HG03460 (cell line): ENCODE results near the gene SEL1L3.

Experiments
- ATAC-seq: cut with Tn5 transposase; IDR thresholded peaks from one replicate; pipeline ENCODE4 v1.9.1; 2021; ENCODE audit not compliant: unreplicated experiment

Gene SEL1L3

GRCh38 chr4:25821267-25821666 lies 41.5 kb downstream of the SEL1L3 start:
- no peak for ATAC-seq

- no peak for ATAC-seq
These were observed 43.9 kb downstream of the SEL1L3 start for GRCh38 chr4:25818876-25819275.

GRCh38 chr4:25818371-25818871 lies 44.4 kb downstream of the SEL1L3 start:
- ATAC-seq = no peak

- no peak for ATAC-seq
These were observed 45.6 kb downstream of the SEL1L3 start for GRCh38 chr4:25817059-25817681.

GRCh38 chr4:25816591-25817058 lies 46.2 kb downstream of the SEL1L3 start:
- no peak for ATAC-seq

GRCh38 chr4:25815586-25815985 lies 47.2 kb downstream of the SEL1L3 start:
- no peak for ATAC-seq

GRCh38 chr4:25814301-25815136 lies 48.3 kb downstream of the SEL1L3 start:
- no peak for ATAC-seq

GRCh38 chr4:25813448-25814106 lies 49.2 kb downstream of the SEL1L3 start:
- ATAC-seq = no peak

GRCh38 chr4:25811841-25812240 lies 50.9 kb downstream of the SEL1L3 start:
- ATAC-seq = no peak

- ATAC-seq = no peak
These were observed 51.5 kb downstream of the SEL1L3 start for GRCh38 chr4:25811374-25811690.

- ATAC-seq = no peak
These were observed 52.1 kb downstream of the SEL1L3 start for GRCh38 chr4:25810461-25811373.

GRCh38 chr4:25809996-25810395 lies 52.8 kb downstream of the SEL1L3 start:
- ATAC-seq = no peak

GRCh38 chr4:25807102-25807728 lies 55.6 kb downstream of the SEL1L3 start:
- no peak for ATAC-seq

GRCh38 chr4:25805255-25805860 lies 57.4 kb downstream of the SEL1L3 start:
- ATAC-seq = no peak

GRCh38 chr4:25803720-25804225 lies 59.0 kb downstream of the SEL1L3 start:
- ATAC-seq = no peak

- ATAC-seq = no peak
These were observed 61.2 kb downstream of the SEL1L3 start for GRCh38 chr4:25801594-25801993.

- ATAC-seq = no peak
These were observed 62.5 kb downstream of the SEL1L3 start for GRCh38 chr4:25800245-25800644.

- no peak for ATAC-seq
These were observed 63.3 kb downstream of the SEL1L3 start for GRCh38 chr4:25799522-25799921.

- no peak for ATAC-seq
These were observed 65.7 kb downstream of the SEL1L3 start for GRCh38 chr4:25797136-25797535.
